Measurements from ENCODE around the gene MVB12B.
"Not testable (repeated sequence)": the region's sequence is repeated elsewhere in the genome, so short reads cannot be mapped to it uniquely, and the experiment has no call there.

The MVB12B gene

GRCh38 chr9:126459965-126460843 lies 133.6 kb downstream of the MVB12B start:
- FAIRE-seq (no peak), DNase-seq (ENCODE audit: extremely low spot score, insufficient read length, low read depth) (no peak)

- no peak for DNase-seq (ENCODE audit: extremely low spot score, insufficient read length, low read depth)
- FAIRE-seq, result no peak
Observed at GRCh38 chr9:126461029-126461428, 134.4 kb downstream of the MVB12B start.

- DNase-seq (ENCODE audit: extremely low spot score, insufficient read length, low read depth) (no peak), FAIRE-seq (no peak)
Observed at GRCh38 chr9:126461608-126462007, 135.0 kb downstream of the MVB12B start.

- FAIRE-seq, result no peak
Observed at GRCh38 chr9:126462617-126463016, 136.0 kb downstream of the MVB12B start.

GRCh38 chr9:126463426-126463825 lies 136.8 kb downstream of the MVB12B start:
- FAIRE-seq (no peak), DNase-seq (ENCODE audit: extremely low spot score, insufficient read length, low read depth) (no peak)

More at GRCh38 chr9:126462617-126463016, 136.0 kb downstream of the MVB12B start:
- DNase-seq (ENCODE audit: extremely low spot score, insufficient read length, low read depth), result no peak

- FAIRE-seq, result no peak
- DNase-seq (ENCODE audit: extremely low spot score, insufficient read length, low read depth), result no peak
Observed at GRCh38 chr9:126464694-126465441, 138.2 kb downstream of the MVB12B start.

- FAIRE-seq, result no peak
- no peak for DNase-seq (ENCODE audit: extremely low spot score, insufficient read length, low read depth)
Observed at GRCh38 chr9:126465977-126466376, 139.3 kb downstream of the MVB12B start.

GRCh38 chr9:126468141-126468825 lies 141.7 kb downstream of the MVB12B start:
- no peak for DNase-seq (ENCODE audit: extremely low spot score, insufficient read length, low read depth)
- FAIRE-seq, result no peak

- FAIRE-seq, result no peak
- DNase-seq (ENCODE audit: extremely low spot score, insufficient read length, low read depth), result no peak
Observed at GRCh38 chr9:126470241-126470993, 143.8 kb downstream of the MVB12B start.

GRCh38 chr9:126471084-126471624 lies 144.5 kb downstream of the MVB12B start:
- FAIRE-seq (peak; percentile 86), DNase-seq (ENCODE audit: extremely low spot score, insufficient read length, low read depth) (peak; percentile 12)

- no peak for FAIRE-seq
- DNase-seq (ENCODE audit: extremely low spot score, insufficient read length, low read depth), result no peak
Observed at GRCh38 chr9:126472198-126472947, 145.7 kb downstream of the MVB12B start.

GRCh38 chr9:126472948-126473298 lies 146.3 kb downstream of the MVB12B start:
- DNase-seq (ENCODE audit: extremely low spot score, insufficient read length, low read depth) (no peak), FAIRE-seq (no peak)

- no peak for FAIRE-seq
- no peak for DNase-seq (ENCODE audit: extremely low spot score, insufficient read length, low read depth)
Observed at GRCh38 chr9:126474206-126474765, 147.7 kb downstream of the MVB12B start.

GRCh38 chr9:126474786-126475485 lies 148.3 kb downstream of the MVB12B start:
- FAIRE-seq, result no peak

GRCh38 chr9:126475933-126476555 lies 149.4 kb downstream of the MVB12B start:
- FAIRE-seq, result no peak
- DNase-seq (ENCODE audit: extremely low spot score, insufficient read length, low read depth), result no peak

More at GRCh38 chr9:126474786-126475485, 148.3 kb downstream of the MVB12B start:
- no peak for DNase-seq (ENCODE audit: extremely low spot score, insufficient read length, low read depth)

GRCh38 chr9:126477432-126477831 lies 150.8 kb downstream of the MVB12B start:
- DNase-seq (ENCODE audit: extremely low spot score, insufficient read length, low read depth); FAIRE-seq: not testable (repeated sequence)

- FAIRE-seq (no peak), DNase-seq (ENCODE audit: extremely low spot score, insufficient read length, low read depth) (no peak)
Observed at GRCh38 chr9:126478216-126478981, 151.8 kb downstream of the MVB12B start.
